ENCODE data around the gene HK3.

Gene HK3

GRCh38 chr5:176850371-176851245 is 48.5 kb downstream of the HK3 start:
- no peak for DNase-seq (ENCODE audit: low spot score)

- DNase-seq (ENCODE audit: low spot score) = no peak
These were observed 49.4 kb downstream of the HK3 start for GRCh38 chr5:176849611-176850227.

- DNase-seq (ENCODE audit: low spot score) = no peak
These were observed 50.5 kb downstream of the HK3 start for GRCh38 chr5:176848651-176849050.

DNA sequence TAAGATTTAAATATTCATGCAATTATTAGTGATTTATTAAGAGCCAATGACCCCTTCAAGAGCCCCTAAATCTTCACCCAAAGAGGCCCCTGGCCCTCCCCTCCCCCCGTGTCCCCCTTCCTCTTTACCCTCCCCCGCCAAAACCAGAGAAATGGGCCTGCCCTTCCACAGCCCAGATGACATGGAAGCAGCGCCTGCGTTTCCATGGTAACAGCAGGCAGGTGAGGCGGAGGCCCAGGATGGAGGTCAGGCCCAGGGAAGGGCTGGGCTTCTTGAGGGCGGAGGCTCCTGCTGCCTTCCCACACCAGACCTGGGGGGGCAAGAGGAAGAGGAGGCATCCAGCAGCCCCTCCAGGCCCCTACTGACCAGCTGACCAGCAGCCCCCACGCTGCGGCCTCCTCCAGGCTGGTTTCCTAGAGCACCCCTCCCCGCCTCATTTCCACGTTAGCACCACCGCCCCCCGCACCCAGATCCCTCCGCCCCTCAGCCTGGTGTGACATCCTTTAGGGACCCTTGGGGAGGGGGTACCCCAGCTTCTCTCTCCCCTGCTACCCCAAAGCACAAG is 51.3 kb downstream of the HK3 start:
- DNase-seq (ENCODE audit: low spot score) = no peak

DNA sequence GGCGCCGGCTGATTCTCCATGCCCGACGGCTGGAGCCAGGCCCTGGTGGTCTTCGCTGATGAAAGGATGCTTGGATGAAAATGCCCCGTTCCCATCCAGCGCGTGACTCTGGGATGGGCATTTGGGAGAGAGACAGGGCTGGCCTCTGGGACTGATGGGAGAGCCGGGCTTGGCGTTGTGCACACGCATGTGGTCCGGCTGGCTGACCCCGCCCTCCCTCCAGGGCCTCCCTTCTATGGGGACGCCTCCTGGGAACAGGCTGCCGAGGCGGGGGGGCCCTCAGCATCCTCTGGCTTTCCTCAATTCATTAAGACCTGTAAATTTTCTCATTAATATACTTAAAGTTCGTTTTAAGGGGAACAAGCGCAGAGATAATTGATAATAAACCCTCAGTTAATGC is 52.0 kb downstream of the HK3 start:
- no peak for DNase-seq (ENCODE audit: low spot score)

GRCh38 chr5:176846335-176847140 is 52.6 kb downstream of the HK3 start:
- no peak for DNase-seq (ENCODE audit: low spot score)

DNA sequence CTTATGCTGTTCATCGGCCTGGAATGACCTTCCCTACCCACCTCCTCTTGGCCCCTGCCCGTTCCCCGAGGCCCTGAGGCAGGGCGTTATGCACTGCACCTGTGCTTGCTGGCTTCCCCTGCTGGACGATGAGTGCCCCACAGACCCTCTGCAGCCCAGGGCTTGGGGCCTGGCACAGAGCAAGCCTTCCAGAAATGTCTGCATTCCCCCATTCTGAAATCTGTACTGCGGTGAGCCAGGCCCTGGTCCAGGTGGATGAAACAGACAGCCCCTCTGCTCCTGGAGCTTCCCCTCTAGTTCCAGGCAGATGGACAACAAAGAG is 53.8 kb downstream of the HK3 start:
- no peak for DNase-seq (ENCODE audit: low spot score)

DNA sequence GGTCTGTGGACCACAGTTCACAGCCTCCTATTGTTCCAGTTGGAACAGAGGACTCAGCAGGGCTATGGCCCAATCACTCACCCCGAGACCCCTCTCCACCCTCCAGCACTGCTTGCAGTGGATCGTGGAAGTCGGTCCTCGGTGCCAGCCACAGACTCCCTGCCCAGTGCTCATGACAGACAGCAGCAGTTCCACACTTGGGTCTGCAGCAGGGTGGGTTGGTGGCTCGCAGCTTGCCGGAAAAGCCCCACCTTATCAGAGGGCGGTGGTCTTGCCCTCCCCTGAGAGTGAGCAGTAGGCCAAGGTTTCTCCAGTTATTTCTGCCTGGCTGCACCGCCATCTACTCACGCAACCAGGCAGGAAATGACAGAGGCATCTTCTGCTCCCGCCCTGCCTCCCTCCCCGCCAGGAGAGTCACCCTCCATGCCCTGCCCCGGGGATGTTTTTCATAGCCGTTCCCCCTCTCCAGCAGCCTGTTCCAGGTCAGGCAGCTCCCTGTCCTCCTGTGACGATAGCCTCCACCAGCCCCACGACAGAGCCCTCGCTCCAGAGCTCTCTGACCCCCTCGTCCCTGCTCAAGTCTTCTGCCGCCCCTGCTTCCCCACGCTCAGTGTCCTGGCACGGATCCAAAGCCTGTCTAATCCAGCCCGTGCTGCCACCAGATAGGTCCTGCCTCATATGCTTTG is 54.3 kb downstream of the HK3 start:
- DNase-seq (ENCODE audit: low spot score) = no peak

GRCh38 chr5:176844281-176844680 is 54.9 kb downstream of the HK3 start:
- no peak for DNase-seq (ENCODE audit: low spot score)

DNA sequence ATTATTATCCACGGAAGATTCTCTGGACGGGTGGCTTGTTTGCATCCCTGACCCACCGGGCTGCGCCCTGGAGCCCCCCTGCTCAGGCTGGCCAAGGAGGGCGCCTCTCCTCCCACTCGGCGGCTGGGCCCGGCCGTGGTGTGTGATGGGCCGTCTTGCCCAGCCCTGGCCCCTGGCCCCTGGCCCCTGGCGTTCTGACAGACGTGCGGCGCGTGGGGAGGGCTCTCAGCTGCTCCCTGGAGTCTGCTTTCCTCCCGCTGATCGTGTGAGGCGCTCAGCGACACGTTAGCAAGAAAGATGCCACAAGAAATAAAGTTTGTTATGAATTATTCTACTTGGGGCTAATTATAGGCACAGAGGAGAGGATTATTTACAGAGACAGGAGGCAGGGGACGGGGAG is 55.5 kb downstream of the HK3 start:
- no peak for DNase-seq (ENCODE audit: low spot score)

- peak; percentile 61 for DNase-seq (ENCODE audit: low spot score)
These were observed 61.4 kb downstream of the HK3 start for GRCh38 chr5:176837707-176838115.

- DNase-seq (ENCODE audit: low spot score) = no peak
These were observed 62.1 kb downstream of the HK3 start for GRCh38 chr5:176836811-176837706.

DNA sequence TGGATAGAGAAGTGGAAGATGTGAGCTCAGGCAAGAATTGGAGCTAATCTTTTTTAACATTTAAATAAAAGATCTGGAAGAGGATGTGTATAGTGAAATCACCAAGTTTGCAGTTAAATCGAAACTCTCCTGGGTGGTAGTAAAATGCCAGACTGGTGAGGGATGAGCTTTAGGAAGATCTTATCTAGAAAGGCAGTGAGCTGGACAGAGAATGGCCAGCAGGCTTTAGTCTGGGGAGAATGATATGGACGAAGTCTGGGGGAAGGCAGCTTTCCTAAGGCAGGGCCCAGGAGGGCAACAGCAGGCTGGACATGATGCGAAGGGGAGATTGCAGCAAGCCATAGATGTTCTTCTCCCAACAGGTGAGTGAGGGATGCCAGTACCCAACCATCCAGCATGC is 63.2 kb downstream of the HK3 start:
- DNase-seq (ENCODE audit: low spot score) = no peak

DNA sequence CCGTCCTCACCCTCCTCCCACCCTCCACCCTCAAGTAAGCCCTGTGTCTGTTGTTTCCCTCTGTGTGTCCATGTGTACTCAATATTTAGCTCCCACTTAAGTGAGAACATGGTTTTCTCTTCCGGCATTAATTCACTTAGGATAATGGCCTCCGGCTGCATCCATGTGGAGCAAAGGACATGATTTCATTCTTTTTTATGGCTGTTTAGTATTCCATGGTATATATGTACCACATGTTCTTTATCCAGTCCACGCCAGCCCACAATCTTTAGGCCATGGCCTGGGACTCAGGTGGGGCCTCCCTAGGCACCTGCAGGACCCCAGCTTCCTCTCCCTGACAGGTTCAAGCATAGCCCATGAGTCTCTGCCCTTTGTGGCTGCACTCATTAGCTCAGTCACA is 65.9 kb downstream of the HK3 start:
- DNase-seq (ENCODE audit: low spot score) = no peak

DNA sequence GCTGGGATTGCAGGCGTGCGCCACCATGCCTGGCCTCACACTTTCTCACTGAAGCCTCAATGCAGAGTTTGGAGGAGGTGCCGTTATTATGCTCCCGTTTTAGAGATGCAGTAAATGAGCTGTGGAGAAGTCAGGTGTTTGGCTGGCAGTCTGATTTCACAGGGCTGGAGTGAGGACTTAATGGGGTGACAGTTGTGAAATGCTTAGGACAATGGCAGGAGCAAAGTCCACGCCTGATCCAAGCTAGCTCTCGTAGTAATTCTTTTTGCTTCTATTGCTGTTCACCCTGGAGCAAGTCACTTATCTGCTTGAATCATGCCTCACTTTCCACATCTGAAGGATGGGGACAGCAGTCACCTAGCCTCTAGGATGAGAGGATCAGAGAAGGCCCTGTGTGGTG is 67.0 kb downstream of the HK3 start:
- no peak for DNase-seq (ENCODE audit: low spot score)

- no peak for DNase-seq (ENCODE audit: low spot score)
These were observed 67.7 kb downstream of the HK3 start for GRCh38 chr5:176831425-176831824.

DNA sequence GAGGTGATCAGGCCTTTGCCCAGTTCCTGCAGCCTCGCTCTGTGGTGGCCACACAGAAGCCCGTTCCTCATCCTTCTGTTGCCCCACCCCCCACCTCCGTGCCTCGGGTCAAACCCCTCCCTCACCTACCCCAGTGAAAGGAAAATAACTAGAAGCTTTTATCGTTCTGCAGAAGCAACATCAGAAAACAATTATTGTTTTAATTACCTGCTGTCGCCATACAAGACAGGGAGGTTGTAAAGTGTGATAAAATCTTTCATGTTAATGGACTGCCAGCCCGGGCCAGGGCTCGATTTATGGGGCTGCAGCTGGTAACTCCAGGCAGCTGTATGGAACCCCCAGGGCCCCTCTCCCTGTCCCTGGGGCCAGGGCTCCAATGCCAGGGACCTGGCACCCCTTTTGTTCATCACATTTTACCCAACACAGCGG is 68.1 kb downstream of the HK3 start:
- no peak for DNase-seq (ENCODE audit: low spot score)
